HEK293 (cell line): ENCODE data around the gene HPSE2.

Experiments used
- CTCF ChIA-PET: fragments of 350-600 bp; formaldehyde crosslinking; extraction: SDS; loops from one replicate; lab custom pipeline; 2021; ENCODE audit warnings: antibody characterized with exemption; lab: Yijun Ruan, JAX
- POLR2A ChIA-PET: fragments of 300-600 bp; formaldehyde crosslinking; extraction: SDS; loops from one replicate; lab custom pipeline; 2020; ENCODE audit warnings: antibody characterized with exemption, inconsistent platforms; lab: Yijun Ruan, JAX
- H3K27ac ChIP-seq: fragments of 200-500 bp; sonication (Bioruptor generic); 2 replicates; pipeline ENCODE4 v1.5.1; 2014; ENCODE audit warnings: low read depth, low read length, control low read depth, inconsistent platforms; ENCODE audit errors: extremely low read depth
- H3K36me3 ChIP-seq, 2 experiments: fragments of 200-500 bp in 1 of 2; sonication (Bioruptor generic) in 1 of 2; 1 replicate in 1 of 2; 2 replicates in 1 of 2; pipeline ENCODE4 v1.5.1; 2014 to 2017; ENCODE audit warnings: inconsistent platforms in 2 of 2, low read length in 2 of 2; ENCODE audit not compliant: control insufficient read depth in 2 of 2, insufficient read depth in 1 of 2
- H3K4me1 ChIP-seq: fragments of 200-500 bp; sonication (Bioruptor generic); 2 replicates; pipeline ENCODE4 v1.5.1; 2014; ENCODE audit warnings: mild to moderate bottlenecking, low read length, inconsistent platforms; ENCODE audit not compliant: control insufficient read depth, insufficient read depth
- H3K4me3 ChIP-seq: 2 replicates; pipeline ENCODE4 v1.5.1; 2011; ENCODE audit warnings: low read depth, mild to moderate bottlenecking, control low read depth, low read length, moderate library complexity
- H3K9me3 ChIP-seq: fragments of 200-500 bp; sonication (Bioruptor generic); 2 replicates; pipeline ENCODE4 v1.5.1; 2014; ENCODE audit warnings: low read depth, low read length, inconsistent platforms; ENCODE audit not compliant: control insufficient read depth, insufficient read depth
- CTCF ChIP-seq: fragments of 450-650 bp; formaldehyde crosslinking; IDR thresholded peaks from 2 replicates; pipeline ENCODE4 v1.5.1; 2016; ENCODE audit warnings: missing biosample characterization, missing genetic modification characterization
- FEZF1 ChIP-seq: fragments of 450-650 bp; formaldehyde crosslinking; IDR thresholded peaks from 2 replicates; pipeline ENCODE4 v1.5.1; 2016; ENCODE audit warnings: missing biosample characterization, missing genetic modification characterization
- OSR2 ChIP-seq: fragments of 450-650 bp; formaldehyde crosslinking; IDR thresholded peaks from 2 replicates; pipeline ENCODE4 v1.5.1; 2016; ENCODE audit warnings: missing biosample characterization, missing genetic modification characterization
- RBAK ChIP-seq: fragments of 450-650 bp; formaldehyde crosslinking; IDR thresholded peaks from 2 replicates; pipeline ENCODE4 v1.5.1; 2016; ENCODE audit warnings: missing biosample characterization, missing genetic modification characterization
- TCF7L2 ChIP-seq: IDR thresholded peaks from 2 replicates; pipeline ENCODE4 v1.6.1; 2011; ENCODE audit warnings: low read depth, mild to moderate bottlenecking, inconsistent platforms, low read length, moderate library complexity, borderline replicate concordance
- TRIM28 ChIP-seq: IDR thresholded peaks from 2 replicates; pipeline ENCODE4 v1.6.1; 2011; ENCODE audit warnings: low read length, control low read depth, borderline replicate concordance
- WT1 ChIP-seq: fragments of 450-650 bp; formaldehyde crosslinking; IDR thresholded peaks from 2 replicates; pipeline ENCODE4 v1.5.1; 2016; ENCODE audit warnings: missing biosample characterization, missing genetic modification characterization
- ZBTB49 ChIP-seq: fragments of 450-650 bp; formaldehyde crosslinking; IDR thresholded peaks from 2 replicates; pipeline ENCODE4 v1.5.1; 2016; ENCODE audit warnings: missing biosample characterization, missing genetic modification characterization, low read depth
- ZIC2 ChIP-seq: fragments of 450-650 bp; formaldehyde crosslinking; IDR thresholded peaks from 2 replicates; pipeline ENCODE4 v1.5.1; 2016; ENCODE audit warnings: missing biosample characterization, missing genetic modification characterization
- ZNF214 ChIP-seq: fragments of 450-650 bp; formaldehyde crosslinking; IDR thresholded peaks from 2 replicates; pipeline ENCODE4 v1.5.1; 2017; ENCODE audit warnings: missing biosample characterization, mild to moderate bottlenecking, missing genetic modification characterization, borderline replicate concordance
- ZNF354C ChIP-seq: fragments of 450-650 bp; formaldehyde crosslinking; IDR thresholded peaks from 2 replicates; pipeline ENCODE4 v1.5.1; 2016; ENCODE audit warnings: missing biosample characterization, missing genetic modification characterization, low read depth, borderline replicate concordance
- ZNF362 ChIP-seq: fragments of 450-650 bp; formaldehyde crosslinking; IDR thresholded peaks from 2 replicates; pipeline ENCODE4 v1.5.1; 2016; ENCODE audit warnings: missing biosample characterization, missing genetic modification characterization
- ZNF37A ChIP-seq: fragments of 450-650 bp; IDR thresholded peaks from 2 replicates; pipeline ENCODE4 v1.5.1; 2018; ENCODE audit warnings: missing biosample characterization, missing genetic modification characterization
- ZNF48 ChIP-seq: fragments of 450-650 bp; formaldehyde crosslinking; IDR thresholded peaks from 2 replicates; pipeline ENCODE4 v1.5.1; 2016; ENCODE audit warnings: missing biosample characterization, missing genetic modification characterization
- ZNF510 ChIP-seq: fragments of 450-650 bp; formaldehyde crosslinking; IDR thresholded peaks from 2 replicates; pipeline ENCODE4 v1.5.1; 2018; ENCODE audit warnings: mild to moderate bottlenecking, missing genetic modification characterization, missing biosample characterization; ENCODE audit not compliant: insufficient replicate concordance
- ZNF514 ChIP-seq: fragments of 450-650 bp; formaldehyde crosslinking; IDR thresholded peaks from 2 replicates; pipeline ENCODE4 v1.5.1; 2016; ENCODE audit warnings: missing biosample characterization, missing genetic modification characterization
- ZNF530 ChIP-seq: fragments of 450-650 bp; formaldehyde crosslinking; IDR thresholded peaks from 2 replicates; pipeline ENCODE4 v1.5.1; 2016; ENCODE audit warnings: low read depth, missing biosample characterization, missing genetic modification characterization
- ZNF621 ChIP-seq: fragments of 450-650 bp; formaldehyde crosslinking; IDR thresholded peaks from 2 replicates; pipeline ENCODE4 v1.5.1; 2017; ENCODE audit warnings: missing biosample characterization, missing genetic modification characterization
- ZSCAN30 ChIP-seq: fragments of 450-650 bp; IDR thresholded peaks from 2 replicates; pipeline ENCODE4 v1.5.1; 2018; ENCODE audit warnings: missing biosample characterization, mild to moderate bottlenecking, missing genetic modification characterization, moderate library complexity
- TF ChIP-seq, protein P1 (sequence below): fragments of 450-650 bp; formaldehyde crosslinking; IDR thresholded peaks from 2 replicates; pipeline ENCODE4 v1.5.1; 2016; ENCODE audit warnings: missing biosample characterization, missing genetic modification characterization

Gene HPSE2

DNA sequence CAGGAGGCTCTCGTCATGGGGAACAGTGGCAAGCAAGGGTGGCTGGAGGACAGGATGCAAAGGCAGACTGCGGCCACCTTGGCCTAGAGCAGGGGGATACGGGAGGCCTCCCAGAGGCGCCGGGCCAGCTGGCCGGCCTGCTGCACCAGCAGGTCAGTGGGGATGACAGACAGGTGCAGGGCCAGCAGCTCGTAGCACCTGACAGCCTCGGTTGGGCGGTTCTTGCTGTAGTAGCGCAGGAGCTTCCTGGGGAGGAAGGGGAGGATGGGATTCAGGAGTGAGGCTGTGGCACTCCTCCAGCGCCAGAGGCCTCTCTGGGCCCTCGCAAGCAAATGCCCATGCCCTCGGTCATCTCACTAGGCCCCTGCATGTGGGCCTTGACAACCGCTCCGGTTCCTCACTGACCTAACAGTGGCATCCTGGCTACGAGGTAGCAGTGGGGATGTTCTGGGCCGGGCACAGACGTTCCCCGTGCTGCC, 818.1 kb downstream of the HPSE2 start (continued):
- TF ChIP-seq, protein P1, sequence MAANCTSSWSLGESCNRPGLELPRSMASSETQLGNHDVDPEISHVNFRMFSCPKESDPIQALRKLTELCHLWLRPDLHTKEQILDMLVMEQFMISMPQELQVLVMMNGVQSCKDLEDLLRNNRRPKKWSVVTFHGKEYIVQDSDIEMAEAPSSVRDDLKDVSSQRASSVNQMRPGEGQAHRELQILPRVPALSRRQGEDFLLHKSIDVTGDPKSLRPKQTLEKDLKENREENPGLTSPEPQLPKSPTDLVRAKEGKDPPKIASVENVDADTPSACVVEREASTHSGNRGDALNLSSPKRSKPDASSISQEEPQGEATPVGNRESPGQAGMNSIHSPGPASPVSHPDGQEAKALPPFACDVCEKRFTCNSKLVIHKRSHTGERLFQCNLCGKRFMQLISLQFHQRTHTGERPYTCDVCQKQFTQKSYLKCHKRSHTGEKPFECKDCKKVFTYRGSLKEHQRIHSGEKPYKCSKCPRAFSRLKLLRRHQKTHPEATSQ, result no peak
- TF ChIP-seq TRIM28 (no peak), ZNF621 (tag by site-specific recombination) (no peak)

GRCh38 chr10:98416606-98417388, 818.9 kb downstream of the HPSE2 start:
- POLR2A ChIA-PET, result no interaction called here
- TF ChIP-seq RBAK (tag by site-specific recombination) (no peak), ZNF48 (tag by site-specific recombination) (no peak), TCF7L2 (no peak), ZSCAN30 (tag by site-specific recombination) (no peak), ZNF530 (tag by site-specific recombination) (no peak), ZNF37A (tag by site-specific recombination) (no peak), ZNF214 (tag by site-specific recombination) (no peak), ZBTB49 (tag by site-specific recombination) (no peak), FEZF1 (tag by site-specific recombination) (no peak), ZNF362 (tag by site-specific recombination) (no peak), WT1 (tag by site-specific recombination) (no peak), ZNF514 (tag by site-specific recombination) (no peak), ZNF354C (tag by site-specific recombination) (no peak), ZNF510 (no peak), CTCF (tag by site-specific recombination) (no peak), ZIC2 (no peak), OSR2 (tag by site-specific recombination) (no peak)
- H3K27ac ChIP-seq, result no peak overlapping the region
- peaks cover 6% of the 10 kb centered on the region for H3K4me1 ChIP-seq
- H3K36me3 ChIP-seq, result peaks cover 0 to 40% of the 10 kb centered on the region in 2 experiments; a peak in 1 of 3 replicates
- CTCF ChIA-PET, result no interaction called here
- no peak overlapping the region for H3K4me3 ChIP-seq
- no peaks in the 10 kb centered on the region for H3K9me3 ChIP-seq
